Nephron progenitor cell (in vitro differentiated cells): ENCODE measurements around the gene INTS15.

Experiments
- DNase-seq: peaks from one replicate; pipeline ENCODE4 v3.0.0; 2021
- H3K27ac Mint-ChIP-seq: 2 replicates; pipeline ENCODE4 v1.8.0; 2021; ENCODE audit warnings: mild to moderate bottlenecking, moderate library complexity, mixed read lengths
- H3K27me3 Mint-ChIP-seq: 2 replicates; pipeline ENCODE4 v1.8.0; 2021; ENCODE audit warnings: mild to moderate bottlenecking, low read depth, mixed read lengths; ENCODE audit not compliant: poor library complexity
- H3K36me3 Mint-ChIP-seq: 2 replicates; pipeline ENCODE4 v1.8.0; 2021; ENCODE audit warnings: low read depth, mixed read lengths
- H3K4me1 Mint-ChIP-seq: 2 replicates; pipeline ENCODE4 v1.8.0; 2021; ENCODE audit warnings: mixed read lengths
- H3K4me3 Mint-ChIP-seq: 2 replicates; pipeline ENCODE4 v1.8.0; 2021; ENCODE audit warnings: mild to moderate bottlenecking, moderate library complexity, mixed read lengths
- H3K9me3 Mint-ChIP-seq: 2 replicates; pipeline ENCODE4 v1.8.0; 2021; ENCODE audit warnings: mild to moderate bottlenecking, moderate library complexity, mixed read lengths
- TF ChIP-seq, protein P1 (sequence below): fragments of 200-600 bp; sonication (generic); IDR thresholded peaks from 2 replicates; pipeline ENCODE4 v1.5.0; 2021; ENCODE audit warnings: antibody characterized with exemption

INTS15 gene

DNA sequence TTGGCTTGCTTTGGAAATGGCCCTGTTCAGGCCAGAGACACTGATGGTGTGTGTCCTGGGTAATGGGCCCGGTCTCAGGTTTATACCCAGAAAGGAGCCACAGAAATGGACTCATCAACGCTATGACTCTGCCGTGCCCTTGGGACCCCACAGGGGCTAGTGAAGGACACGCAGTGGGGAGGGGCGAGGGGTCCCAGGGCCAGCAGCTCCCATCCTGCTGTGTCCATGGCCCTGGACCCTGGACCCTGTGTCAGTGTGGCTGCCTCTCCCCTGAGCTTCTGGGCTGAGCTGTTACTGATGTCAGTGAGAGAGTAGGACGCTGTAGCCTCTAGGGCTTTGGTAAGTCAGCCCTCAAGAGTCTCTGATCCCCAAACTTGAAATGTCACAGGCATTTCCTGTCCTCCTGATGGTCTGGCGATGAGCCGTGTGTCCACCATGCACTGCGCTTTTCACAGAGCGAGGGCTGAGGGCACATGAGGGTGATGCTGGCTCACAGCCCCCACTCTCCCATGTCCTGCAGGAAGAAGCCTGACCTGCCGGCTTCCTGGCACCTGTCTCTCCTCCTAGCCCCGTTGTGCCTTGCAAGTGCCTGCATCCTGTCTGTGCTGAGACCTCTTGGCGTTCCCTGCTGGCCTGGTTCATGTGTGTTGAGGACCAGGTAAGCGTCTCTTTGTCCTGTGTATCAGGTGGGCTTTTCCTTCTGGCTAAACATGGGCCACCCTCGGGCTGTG lies 51.6 kb downstream of the INTS15 start:
- peaks cover 55% of the 10 kb centered on the region for H3K36me3 Mint-ChIP-seq
- H3K27ac Mint-ChIP-seq = no peak overlapping the region
- H3K9me3 Mint-ChIP-seq = peaks cover 4% of the 10 kb centered on the region
- DNase-seq = no peak
- H3K27me3 Mint-ChIP-seq = no peaks in the 10 kb centered on the region
- H3K4me1 Mint-ChIP-seq = peaks cover 34% of the 10 kb centered on the region
- TF ChIP-seq, protein P1, sequence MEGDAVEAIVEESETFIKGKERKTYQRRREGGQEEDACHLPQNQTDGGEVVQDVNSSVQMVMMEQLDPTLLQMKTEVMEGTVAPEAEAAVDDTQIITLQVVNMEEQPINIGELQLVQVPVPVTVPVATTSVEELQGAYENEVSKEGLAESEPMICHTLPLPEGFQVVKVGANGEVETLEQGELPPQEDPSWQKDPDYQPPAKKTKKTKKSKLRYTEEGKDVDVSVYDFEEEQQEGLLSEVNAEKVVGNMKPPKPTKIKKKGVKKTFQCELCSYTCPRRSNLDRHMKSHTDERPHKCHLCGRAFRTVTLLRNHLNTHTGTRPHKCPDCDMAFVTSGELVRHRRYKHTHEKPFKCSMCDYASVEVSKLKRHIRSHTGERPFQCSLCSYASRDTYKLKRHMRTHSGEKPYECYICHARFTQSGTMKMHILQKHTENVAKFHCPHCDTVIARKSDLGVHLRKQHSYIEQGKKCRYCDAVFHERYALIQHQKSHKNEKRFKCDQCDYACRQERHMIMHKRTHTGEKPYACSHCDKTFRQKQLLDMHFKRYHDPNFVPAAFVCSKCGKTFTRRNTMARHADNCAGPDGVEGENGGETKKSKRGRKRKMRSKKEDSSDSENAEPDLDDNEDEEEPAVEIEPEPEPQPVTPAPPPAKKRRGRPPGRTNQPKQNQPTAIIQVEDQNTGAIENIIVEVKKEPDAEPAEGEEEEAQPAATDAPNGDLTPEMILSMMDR = no peak
- no peak overlapping the region for H3K4me3 Mint-ChIP-seq

DNA sequence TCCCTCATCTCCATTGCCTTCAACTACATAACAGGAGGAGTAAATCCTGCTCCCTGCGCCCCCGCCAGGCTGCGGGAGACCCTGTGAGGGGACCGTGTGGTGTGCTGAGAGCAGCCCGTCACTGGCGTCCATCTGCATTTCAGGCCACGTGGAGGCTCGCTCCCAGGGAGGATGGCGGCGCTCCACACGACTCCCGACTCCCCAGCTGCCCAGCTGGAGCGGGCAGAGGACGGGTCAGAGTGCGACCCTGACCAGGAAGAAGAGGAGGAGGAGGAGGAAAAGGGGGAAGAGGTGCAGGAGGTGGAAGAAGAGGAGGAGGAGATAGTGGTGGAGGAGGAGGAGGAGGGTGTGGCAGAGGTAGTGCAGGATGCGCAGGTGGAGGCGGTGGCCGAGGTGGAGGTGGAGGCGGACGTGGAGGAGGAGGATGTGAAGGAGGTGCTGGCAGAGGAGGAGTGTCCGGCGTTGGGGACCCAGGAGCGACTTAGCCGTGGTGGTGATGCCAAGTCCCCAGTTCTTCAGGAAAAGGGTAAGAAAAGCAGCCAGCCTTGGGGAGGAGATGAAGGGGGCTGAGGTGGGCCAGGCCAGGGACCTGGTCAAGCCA lies 52.5 kb downstream of the INTS15 start:
- H3K9me3 Mint-ChIP-seq = peaks cover 4% of the 10 kb centered on the region
- H3K36me3 Mint-ChIP-seq = peaks cover 57% of the 10 kb centered on the region
- H3K27me3 Mint-ChIP-seq = no peaks in the 10 kb centered on the region
- H3K4me3 Mint-ChIP-seq = no peak overlapping the region
- TF ChIP-seq, protein P1 = no peak
- H3K27ac Mint-ChIP-seq = no peak overlapping the region
- DNase-seq = no peak
- peaks cover 41% of the 10 kb centered on the region for H3K4me1 Mint-ChIP-seq

DNA sequence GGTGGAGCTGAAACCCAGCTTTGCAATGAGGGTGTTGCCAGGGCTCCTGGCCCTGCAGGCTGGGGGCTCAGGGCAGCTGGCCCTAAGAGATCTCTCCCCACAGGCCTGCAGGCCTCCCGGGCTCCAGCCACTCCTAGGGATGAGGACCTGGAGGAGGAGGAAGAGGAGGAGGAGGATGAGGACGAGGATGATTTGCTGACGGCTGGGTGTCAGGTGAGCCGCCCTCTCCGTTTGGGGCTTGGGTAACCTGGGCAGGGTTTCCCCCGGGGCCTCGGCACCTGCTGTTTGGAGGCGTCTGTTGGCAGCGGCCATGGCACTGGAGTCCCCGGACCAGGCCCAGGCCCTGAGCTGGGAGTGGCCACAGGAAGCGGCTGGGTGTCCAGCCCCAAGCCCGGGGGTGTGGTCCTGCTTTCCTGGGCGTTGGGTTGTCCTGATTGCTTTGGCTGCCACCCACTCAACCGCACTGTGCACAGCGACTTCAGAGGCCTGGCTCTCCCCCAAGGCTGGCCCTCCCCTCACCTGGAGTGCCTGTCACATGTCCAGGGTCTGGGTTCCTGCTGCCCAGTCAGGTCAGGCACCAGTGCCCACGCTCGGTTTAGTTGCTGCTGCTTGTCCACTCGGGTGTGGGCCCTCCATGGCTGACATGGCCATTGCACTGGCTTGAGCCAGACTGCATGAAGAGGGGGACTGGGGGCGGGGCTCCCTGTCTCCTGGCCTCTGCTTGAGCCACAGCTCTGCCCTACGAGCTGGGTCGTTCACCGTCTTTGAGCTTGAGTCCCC lies 53.2 kb downstream of the INTS15 start:
- Mint-ChIP-seq H3K27ac (no peak overlapping the region), H3K9me3 (peaks cover 4% of the 10 kb centered on the region), H3K27me3 (no peaks in the 10 kb centered on the region), H3K36me3 (peaks cover 60% of the 10 kb centered on the region), H3K4me1 (peaks cover 36% of the 10 kb centered on the region), H3K4me3 (no peak overlapping the region)
- no peak for DNase-seq
- TF ChIP-seq, protein P1 = no peak

- no peak overlapping the region for H3K4me3 Mint-ChIP-seq
- peaks cover 3% of the 10 kb centered on the region for H3K9me3 Mint-ChIP-seq
- no peaks in the 10 kb centered on the region for H3K27me3 Mint-ChIP-seq
- peaks cover 26% of the 10 kb centered on the region for H3K4me1 Mint-ChIP-seq
- no peak for DNase-seq
- peaks cover 52% of the 10 kb centered on the region for H3K36me3 Mint-ChIP-seq
- TF ChIP-seq, protein P1 = no peak
- H3K27ac Mint-ChIP-seq = no peak overlapping the region
Measured at GRCh38 chr7:6643915-6644625, 54.2 kb downstream of the INTS15 start.

- no peak overlapping the region for H3K4me3 Mint-ChIP-seq
- H3K36me3 Mint-ChIP-seq = peaks cover 46% of the 10 kb centered on the region
- no peaks in the 10 kb centered on the region for H3K9me3 Mint-ChIP-seq
- no peaks in the 10 kb centered on the region for H3K27me3 Mint-ChIP-seq
- peaks cover 21% of the 10 kb centered on the region for H3K4me1 Mint-ChIP-seq
- H3K27ac Mint-ChIP-seq = no peak overlapping the region
- no peak for DNase-seq
- TF ChIP-seq, protein P1 = no peak
Measured at GRCh38 chr7:6644728-6645127, 54.9 kb downstream of the INTS15 start.
